AML-193 (cell line): ENCODE measurements around the gene EHD4.

Experiments used
- DNase-seq, 2 experiments: peaks; one replicate each; lab custom pipeline; 2025; lab: John Stamatoyannopoulos, UW

Gene EHD4

GRCh38 chr15:41980654-41981323, 8.4 kb upstream of the EHD4 start:
- no peak for DNase-seq

GRCh38 chr15:41979493-41980266, 7.3 kb upstream of the EHD4 start:
- DNase-seq: no peak

GRCh38 chr15:41978534-41978933, 6.2 kb upstream of the EHD4 start:
- no peak for DNase-seq

GRCh38 chr15:41977757-41978383, 5.5 kb upstream of the EHD4 start:
- DNase-seq: no peak

GRCh38 chr15:41975669-41976068, 3.3 kb upstream of the EHD4 start:
- DNase-seq: no peak

- DNase-seq: no peak
Measured at GRCh38 chr15:41974041-41974440, 1.7 kb upstream of the EHD4 start.

- DNase-seq: no peak
Measured at GRCh38 chr15:41971895-41972252, 483 bp downstream of the EHD4 start.

- DNase-seq: peak; percentile 8 to 15
Measured at GRCh38 chr15:41971089-41971894, 1.1 kb downstream of the EHD4 start.

- no peak for DNase-seq
Measured at GRCh38 chr15:41970456-41970855, 1.9 kb downstream of the EHD4 start.

- no peak for DNase-seq
Measured at GRCh38 chr15:41969851-41970431, 2.4 kb downstream of the EHD4 start.

- DNase-seq: no peak
Measured at GRCh38 chr15:41968701-41969100, 3.7 kb downstream of the EHD4 start.

GRCh38 chr15:41967506-41968206, 4.7 kb downstream of the EHD4 start:
- peak; percentile 90 to 95 for DNase-seq

GRCh38 chr15:41966920-41967465, 5.4 kb downstream of the EHD4 start:
- no peak for DNase-seq

- no peak for DNase-seq
Measured at GRCh38 chr15:41966414-41966812, 5.9 kb downstream of the EHD4 start.

GRCh38 chr15:41965441-41966413, 6.6 kb downstream of the EHD4 start:
- DNase-seq: no peak

GRCh38 chr15:41961595-41962202, 10.7 kb downstream of the EHD4 start:
- DNase-seq: no peak

- no peak for DNase-seq
Measured at GRCh38 chr15:41961001-41961518, 11.3 kb downstream of the EHD4 start.

GRCh38 chr15:41958002-41958420, 14.3 kb downstream of the EHD4 start:
- DNase-seq: no peak
